A673 (cell line): Measurements from ENCODE around the gene GSTT2B. TPM values are rescaled to one million over a fixed set of nuclear protein-coding genes. Genes with fewer than 3 reads are reported as not detected.

ENCODE experiments used
- BruUV-seq: library from RNA; stranded (reverse); fragments of 400-500 nt; replicated peaks from 2 replicates; lab custom pipeline; 2021; lab: Mats Ljungman, UMichigan
- CTCF ChIA-PET: fragments of 300-600 bp; sonication (Branson Sonifier 250); formaldehyde crosslinking; loops from one replicate; lab custom pipeline; 2022; ENCODE audit warnings: antibody characterized with exemption; lab: Charles Lee
- POLR2A ChIA-PET: fragments of 300-600 bp; sonication (Branson Sonifier 250); formaldehyde crosslinking; loops from one replicate; lab custom pipeline; 2022; ENCODE audit warnings: antibody characterized with exemption; ENCODE audit not compliant: low non-redundant PET; lab: Charles Lee
- DNase-seq: peaks from one replicate; pipeline ENCODE4 v3.0.0-alpha.2; 2015; ENCODE audit warnings: low spot score
- H3K27ac ChIP-seq: fragments of 200-600 bp; sonication (generic); 2 replicates; pipeline ENCODE4 v1.5.1; 2016; ENCODE audit warnings: mixed run types, low read depth, mild to moderate bottlenecking, mixed read lengths, antibody characterized with exemption, low read length; ENCODE audit not compliant: poor library complexity, severe bottlenecking
- H3K27me3 ChIP-seq: fragments of 200-600 bp; sonication (generic); replicated peaks from 2 replicates; pipeline ENCODE4 v1.6.1; 2017; ENCODE audit warnings: mixed run types, low read depth, mild to moderate bottlenecking, mixed read lengths, antibody characterized with exemption, low read length; ENCODE audit not compliant: insufficient read depth, poor library complexity
- H3K36me3 ChIP-seq: fragments of 200-600 bp; sonication (generic); 2 replicates; pipeline ENCODE4 v1.6.1; 2016; ENCODE audit warnings: mixed run types, mild to moderate bottlenecking, mixed read lengths, antibody characterized with exemption, low read length; ENCODE audit not compliant: insufficient read depth, poor library complexity, severe bottlenecking
- H3K4me1 ChIP-seq: fragments of 200-600 bp; sonication (generic); 2 replicates; pipeline ENCODE4 v1.6.1; 2017; ENCODE audit warnings: mixed run types, mild to moderate bottlenecking, mixed read lengths, antibody characterized with exemption, low read length; ENCODE audit not compliant: insufficient read depth, poor library complexity, severe bottlenecking
- H3K4me3 ChIP-seq: fragments of 200-600 bp; sonication (generic); 2 replicates; pipeline ENCODE4 v1.5.1; 2016; ENCODE audit warnings: low read depth, mixed run types, mild to moderate bottlenecking, mixed read lengths, low read length; ENCODE audit not compliant: poor library complexity, severe bottlenecking
- H3K9me3 ChIP-seq: fragments of 200-600 bp; sonication (generic); 2 replicates; pipeline ENCODE4 v1.6.1; 2016; ENCODE audit warnings: mixed run types, low read depth, mild to moderate bottlenecking, mixed read lengths, antibody characterized with exemption, low read length; ENCODE audit not compliant: poor library complexity, severe bottlenecking
- EZH2 ChIP-seq: fragments of 200-600 bp; sonication (generic); IDR thresholded peaks from 2 replicates; pipeline ENCODE4 v1.6.1; 2017; ENCODE audit warnings: borderline replicate concordance, low read depth, mild to moderate bottlenecking, mixed read lengths, antibody characterized with exemption, low read length; ENCODE audit not compliant: poor library complexity, severe bottlenecking
- intact Hi-C: fragments of 100-400 bp; cut with micrococcal nuclease; formaldehyde crosslinking; loops from one replicate; pipeline ENCODE4 v1.10.0; 2022; ENCODE audit not compliant: unreplicated experiment
- total RNA-seq: library from RNA; stranded (reverse); gene quantifications from 2 replicates; pipeline ENCODE4 v1.2.3, GENCODE V29; 2021
- TF ChIP-seq, protein P1 (sequence below): fragments of 300-800, 200-600 bp; sonication (generic); conservative IDR thresholded peaks from 2 replicates; pipeline ENCODE4 v1.5.1; 2017; ENCODE audit warnings: low read depth, mild to moderate bottlenecking, antibody characterized with exemption, low read length, moderate library complexity, mixed read lengths

GSTT2B gene
- total RNA-seq, 1 experiment from 2014 or later: 0.54 TPM

DNA sequence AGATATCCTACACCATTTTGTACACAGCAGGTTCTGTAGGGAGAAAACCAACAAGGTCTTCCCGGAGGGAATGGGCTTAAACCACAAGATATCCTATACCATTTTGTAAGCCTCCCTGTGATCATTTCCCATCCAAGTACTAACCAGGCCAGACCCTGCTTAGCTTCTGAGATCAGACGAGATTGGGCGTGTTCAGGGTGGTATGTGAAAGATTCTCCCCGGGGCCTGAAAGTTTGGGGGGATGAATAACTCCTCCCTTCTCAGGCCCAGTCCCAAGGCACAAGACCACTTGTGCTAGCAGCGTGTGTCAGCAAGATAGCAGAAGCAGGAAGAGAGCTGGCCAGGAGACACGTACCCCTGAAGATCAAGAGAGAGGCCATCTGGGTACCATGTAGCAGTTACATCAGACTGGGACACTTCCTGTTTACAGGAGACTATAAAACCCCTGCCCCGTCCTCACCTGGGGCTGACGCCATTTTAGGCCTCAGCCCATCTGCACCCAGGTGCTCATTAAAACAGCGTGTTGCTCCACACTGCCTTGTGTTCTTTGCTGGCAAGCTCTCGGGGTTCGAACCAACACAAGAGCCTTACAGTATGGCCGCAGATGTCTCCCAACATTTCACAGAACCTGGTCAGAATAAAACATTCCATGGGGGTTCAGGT, 49.5 kb downstream of the GSTT2B start:
- H3K9me3 ChIP-seq: no peaks in the 10 kb centered on the region
- no peak for DNase-seq
- ChIA-PET CTCF (no interaction called here), POLR2A (no interaction called here)
- H3K36me3 ChIP-seq: no peaks in the 10 kb centered on the region
- no peaks in the 10 kb centered on the region for H3K27me3 ChIP-seq
- no peak overlapping the region for H3K4me3 ChIP-seq
- TF ChIP-seq EZH2: no peak
- TF ChIP-seq, protein P1, sequence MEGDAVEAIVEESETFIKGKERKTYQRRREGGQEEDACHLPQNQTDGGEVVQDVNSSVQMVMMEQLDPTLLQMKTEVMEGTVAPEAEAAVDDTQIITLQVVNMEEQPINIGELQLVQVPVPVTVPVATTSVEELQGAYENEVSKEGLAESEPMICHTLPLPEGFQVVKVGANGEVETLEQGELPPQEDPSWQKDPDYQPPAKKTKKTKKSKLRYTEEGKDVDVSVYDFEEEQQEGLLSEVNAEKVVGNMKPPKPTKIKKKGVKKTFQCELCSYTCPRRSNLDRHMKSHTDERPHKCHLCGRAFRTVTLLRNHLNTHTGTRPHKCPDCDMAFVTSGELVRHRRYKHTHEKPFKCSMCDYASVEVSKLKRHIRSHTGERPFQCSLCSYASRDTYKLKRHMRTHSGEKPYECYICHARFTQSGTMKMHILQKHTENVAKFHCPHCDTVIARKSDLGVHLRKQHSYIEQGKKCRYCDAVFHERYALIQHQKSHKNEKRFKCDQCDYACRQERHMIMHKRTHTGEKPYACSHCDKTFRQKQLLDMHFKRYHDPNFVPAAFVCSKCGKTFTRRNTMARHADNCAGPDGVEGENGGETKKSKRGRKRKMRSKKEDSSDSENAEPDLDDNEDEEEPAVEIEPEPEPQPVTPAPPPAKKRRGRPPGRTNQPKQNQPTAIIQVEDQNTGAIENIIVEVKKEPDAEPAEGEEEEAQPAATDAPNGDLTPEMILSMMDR: no peak
- H3K27ac ChIP-seq: no peak overlapping the region
- intact Hi-C loops: no loop called here
- BruUV-seq: no TSS peak
- H3K4me1 ChIP-seq: peaks cover 45% of the 10 kb centered on the region

DNA sequence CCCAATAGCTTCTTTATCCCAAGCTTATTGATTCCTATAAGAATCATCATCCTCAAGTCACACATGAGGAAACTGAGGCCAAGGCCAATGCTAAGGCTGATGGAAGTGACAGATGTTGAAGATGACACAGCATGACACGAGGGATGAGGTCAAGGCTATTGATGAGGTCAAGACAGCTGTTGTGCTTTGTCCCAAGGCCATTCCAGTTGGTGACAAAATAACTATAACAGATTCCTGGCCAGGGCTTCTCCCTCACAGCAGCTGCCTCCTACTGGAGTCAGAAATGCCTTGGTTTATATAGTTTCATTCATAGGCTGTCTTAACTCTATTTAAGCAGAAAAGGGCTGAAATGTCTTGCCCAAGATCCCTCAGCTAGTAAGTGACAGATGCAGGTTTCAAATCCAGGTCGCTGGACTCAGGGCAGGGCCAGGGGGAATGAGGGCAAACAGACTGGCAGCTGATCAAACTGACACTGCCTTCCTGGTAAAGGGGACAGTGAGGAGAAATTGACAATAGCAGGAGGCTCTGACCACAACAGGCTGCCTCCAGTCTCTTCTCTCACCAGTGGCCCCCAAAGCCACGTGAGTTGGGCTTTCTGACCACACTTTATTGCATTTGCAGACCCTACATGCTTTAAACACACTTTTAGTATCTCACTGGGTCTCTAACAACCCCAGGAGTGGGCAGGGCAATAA, 50.4 kb downstream of the GSTT2B start:
- TF ChIP-seq EZH2: no peak
- TF ChIP-seq, protein P1: no peak
- H3K9me3 ChIP-seq: no peaks in the 10 kb centered on the region
- peaks cover 40% of the 10 kb centered on the region for H3K4me1 ChIP-seq
- no peaks in the 10 kb centered on the region for H3K27me3 ChIP-seq
- ChIA-PET CTCF (no interaction called here), POLR2A (no interaction called here)
- no peak overlapping the region for H3K27ac ChIP-seq
- intact Hi-C loops: no loop called here
- no peaks in the 10 kb centered on the region for H3K36me3 ChIP-seq
- no TSS peak for BruUV-seq
- no peak overlapping the region for H3K4me3 ChIP-seq
- no peak for DNase-seq

DNA sequence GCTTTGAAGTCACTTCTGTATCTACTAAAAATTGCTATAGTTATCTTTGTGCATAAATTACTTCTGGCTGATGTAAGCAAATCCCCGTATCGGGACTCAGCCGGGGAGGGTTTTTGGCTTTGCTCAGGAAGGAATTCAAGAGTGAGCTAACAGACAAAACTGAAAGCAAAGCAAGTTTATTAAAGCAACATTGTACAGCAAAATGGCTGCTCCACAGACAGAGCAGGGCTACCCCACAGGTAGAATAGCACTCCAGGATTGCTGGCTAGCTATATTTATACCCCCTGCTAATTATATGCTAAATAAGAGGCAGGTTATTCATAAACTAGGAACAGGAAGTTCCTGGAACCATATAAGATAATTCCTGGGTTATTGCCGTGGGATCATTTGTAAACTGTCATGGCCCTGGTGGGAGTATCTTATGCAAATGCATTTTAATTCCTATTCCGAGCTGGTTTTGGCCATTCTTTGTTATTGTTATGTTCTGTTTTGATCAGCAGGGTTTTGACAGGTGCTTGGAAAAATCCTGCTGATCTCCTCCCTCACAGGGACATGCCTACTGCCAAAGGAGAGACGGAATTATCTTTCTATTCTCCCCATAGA, 51.6 kb downstream of the GSTT2B start:
- intact Hi-C loops: no loop called here
- BruUV-seq: no TSS peak
- Histone ChIP-seq H3K9me3 (no peaks in the 10 kb centered on the region), H3K36me3 (no peaks in the 10 kb centered on the region), H3K27me3 (no peaks in the 10 kb centered on the region), H3K27ac (peak overlapping the region; percentile 32), H3K4me3 (no peak overlapping the region), H3K4me1 (peaks cover 28% of the 10 kb centered on the region)
- DNase-seq: no peak
- POLR2A ChIA-PET: interaction anchor here (0.6 kb wide), 1 partner anchor 20 kb away, joined by 3 read pairs; no protein-coding TSS in a partner anchor
- TF ChIP-seq, protein P1: no peak
- no peak for TF ChIP-seq EZH2
- CTCF ChIA-PET: no interaction called here
